RKO (cell line): Measurements from ENCODE around the gene CBLB.
A peak's percentile ranks its signal among the peaks of the same experiment; 100 is the strongest.

Experiments
- DNase-seq: peaks from one replicate; pipeline ENCODE4 v3.0.0-alpha.2; 2016; ENCODE audit warnings: low spot score

CBLB gene

GRCh38 chr3:105688821-105689220 is 180.0 kb downstream of the CBLB start:
- no peak for DNase-seq

- DNase-seq, result peak; percentile 57
Observed at GRCh38 chr3:105686278-105686897, 182.4 kb downstream of the CBLB start.

GRCh38 chr3:105679951-105680350 is 188.9 kb downstream of the CBLB start:
- DNase-seq, result no peak

GRCh38 chr3:105678017-105678416 is 190.8 kb downstream of the CBLB start:
- no peak for DNase-seq

GRCh38 chr3:105676621-105677300 is 192.1 kb downstream of the CBLB start:
- no peak for DNase-seq

GRCh38 chr3:105674437-105675065 is 194.3 kb downstream of the CBLB start:
- DNase-seq, result no peak

GRCh38 chr3:105672996-105673395 is 195.8 kb downstream of the CBLB start:
- DNase-seq, result no peak

- DNase-seq, result no peak
Observed at GRCh38 chr3:105662306-105662705, 206.5 kb downstream of the CBLB start.

GRCh38 chr3:105661461-105661860 is 207.4 kb downstream of the CBLB start:
- DNase-seq, result no peak

GRCh38 chr3:105656651-105657504 is 211.9 kb downstream of the CBLB start:
- DNase-seq, result no peak

- DNase-seq, result peak; percentile 17
Observed at GRCh38 chr3:105653868-105654267, 214.9 kb downstream of the CBLB start.

- no peak for DNase-seq
Observed at GRCh38 chr3:105653166-105653565, 215.6 kb downstream of the CBLB start.

- DNase-seq, result no peak
Observed at GRCh38 chr3:105649480-105649879, 219.3 kb downstream of the CBLB start.

- peak; percentile 91 for DNase-seq
Observed at GRCh38 chr3:105647047-105647446, 221.8 kb downstream of the CBLB start.

- DNase-seq, result no peak
Observed at GRCh38 chr3:105639131-105639530, 229.7 kb downstream of the CBLB start.

- DNase-seq, result no peak
Observed at GRCh38 chr3:105634708-105635107, 234.1 kb downstream of the CBLB start.

GRCh38 chr3:105629718-105630117 is 239.1 kb downstream of the CBLB start:
- DNase-seq, result peak; percentile 28

- DNase-seq, result no peak
Observed at GRCh38 chr3:105626739-105627138, 242.1 kb downstream of the CBLB start.

GRCh38 chr3:105622169-105622568 is 246.6 kb downstream of the CBLB start:
- no peak for DNase-seq

GRCh38 chr3:105620236-105620635 is 248.6 kb downstream of the CBLB start:
- no peak for DNase-seq

- DNase-seq, result no peak
Observed at GRCh38 chr3:105619651-105620050, 249.2 kb downstream of the CBLB start.

- no peak for DNase-seq
Observed at GRCh38 chr3:105618556-105618955, 250.3 kb downstream of the CBLB start.
